Astrocyte (in vitro differentiated cells and primary cell): ENCODE data around the gene PHC1.

Experiments used
- CTCF ChIP-seq: IDR thresholded peaks from 2 replicates; pipeline ENCODE4 v1.5.1; 2011; ENCODE audit warnings: low read depth, mild to moderate bottlenecking, inconsistent platforms, low read length, moderate library complexity; ENCODE audit not compliant: insufficient read depth
- EZH2 ChIP-seq: IDR thresholded peaks from 2 replicates; pipeline ENCODE4 v1.6.1; 2012; ENCODE audit warnings: mild to moderate bottlenecking, low read length, inconsistent platforms; ENCODE audit not compliant: insufficient read depth

GRCh38 chr12:8943565-8944186, 29.4 kb downstream of the PHC1 start:
- TF ChIP-seq CTCF, result no peak
- TF ChIP-seq EZH2, result no peak
